Nephron (organoid): Measurements from ENCODE around the gene EARS2.

Experiments used
- H3K27ac Mint-ChIP-seq, 3 experiments: 2 replicates each; pipeline ENCODE4 v1.8.0; 2020; ENCODE audit warnings: mixed read lengths in 3 of 3, mild to moderate bottlenecking in 2 of 3, moderate library complexity in 1 of 3
- H3K27me3 Mint-ChIP-seq: 2 replicates; pipeline ENCODE4 v1.8.0; 2021; ENCODE audit warnings: low read depth, mild to moderate bottlenecking, moderate library complexity, mixed read lengths
- H3K36me3 Mint-ChIP-seq: 2 replicates; pipeline ENCODE4 v1.8.0; 2020; ENCODE audit warnings: low read depth, mixed read lengths
- H3K4me1 Mint-ChIP-seq: 2 replicates; pipeline ENCODE4 v1.8.0; 2020; ENCODE audit warnings: mixed read lengths
- H3K4me3 Mint-ChIP-seq, 3 experiments: 2 replicates each; pipeline ENCODE4 v1.8.0; 2020; ENCODE audit warnings: mild to moderate bottlenecking in 3 of 3, mixed read lengths in 3 of 3, moderate library complexity in 2 of 3
- H3K9me3 Mint-ChIP-seq: 2 replicates; pipeline ENCODE4 v1.8.0; 2020; ENCODE audit warnings: mixed read lengths
- CTCF ChIP-seq, 3 experiments: fragments of 200-600 bp; sonication (generic); IDR thresholded peaks; one replicate each; pipeline ENCODE4 v1.5.0; 2021; ENCODE audit warnings: antibody characterized with exemption in 3 of 3; ENCODE audit not compliant: unreplicated experiment in 3 of 3

EARS2 gene

GRCh38 chr16:23563186-23563585 is 6.0 kb upstream of the EARS2 start:
- Mint-ChIP-seq H3K36me3 (peaks cover 72% of the 10 kb centered on the region), H3K4me3 (peak overlapping the region in 1 of 3 experiments; percentile 11), H3K4me1 (peaks cover 16% of the 10 kb centered on the region), H3K27ac (no peak overlapping the region), H3K27me3 (no peaks in the 10 kb centered on the region), H3K9me3 (no peaks in the 10 kb centered on the region)
- no peak for TF ChIP-seq CTCF (IDR thresholded peaks at IDR 0.05; ENCODE audit: unreplicated experiment in 3 of 3)

GRCh38 chr16:23562505-23562904 is 5.4 kb upstream of the EARS2 start:
- peaks cover 69% of the 10 kb centered on the region for H3K36me3 Mint-ChIP-seq
- H3K27me3 Mint-ChIP-seq, result no peaks in the 10 kb centered on the region
- no peaks in the 10 kb centered on the region for H3K9me3 Mint-ChIP-seq
- peaks cover 16% of the 10 kb centered on the region for H3K4me1 Mint-ChIP-seq
- TF ChIP-seq CTCF (IDR thresholded peaks at IDR 0.05; ENCODE audit: unreplicated experiment in 3 of 3), result no peak
- H3K27ac Mint-ChIP-seq, result no peak overlapping the region
- H3K4me3 Mint-ChIP-seq, result peak overlapping the region in 1 of 3 experiments; percentile 53

DNA sequence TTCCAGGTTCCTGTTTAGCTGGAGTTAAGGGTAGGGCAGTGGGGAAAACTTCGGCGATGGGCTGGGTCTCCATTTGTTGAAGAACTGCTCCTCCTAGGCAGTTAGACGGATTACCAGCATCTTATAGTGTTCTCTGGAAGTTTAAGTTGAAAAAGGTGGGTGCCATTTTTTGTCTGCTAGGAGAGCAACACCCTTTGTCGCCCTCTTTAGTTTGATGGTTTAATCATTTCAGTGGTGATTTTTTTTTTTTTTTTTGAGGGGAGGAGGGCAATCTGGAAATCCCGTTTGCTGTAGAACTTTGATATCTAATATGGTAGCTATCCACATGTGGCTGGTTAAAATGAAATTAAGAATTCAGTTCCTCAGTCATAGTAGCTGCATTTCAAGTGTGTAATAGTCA is 4.4 kb upstream of the EARS2 start:
- H3K27ac Mint-ChIP-seq, result no peak overlapping the region
- peaks cover 59% of the 10 kb centered on the region for H3K36me3 Mint-ChIP-seq
- peak overlapping the region in 1 of 3 experiments; percentile 38 for H3K4me3 Mint-ChIP-seq
- TF ChIP-seq CTCF (IDR thresholded peaks at IDR 0.05; ENCODE audit: unreplicated experiment in 3 of 3), result no peak
- H3K27me3 Mint-ChIP-seq, result no peaks in the 10 kb centered on the region
- H3K9me3 Mint-ChIP-seq, result no peaks in the 10 kb centered on the region
- H3K4me1 Mint-ChIP-seq, result peaks cover 21% of the 10 kb centered on the region

DNA sequence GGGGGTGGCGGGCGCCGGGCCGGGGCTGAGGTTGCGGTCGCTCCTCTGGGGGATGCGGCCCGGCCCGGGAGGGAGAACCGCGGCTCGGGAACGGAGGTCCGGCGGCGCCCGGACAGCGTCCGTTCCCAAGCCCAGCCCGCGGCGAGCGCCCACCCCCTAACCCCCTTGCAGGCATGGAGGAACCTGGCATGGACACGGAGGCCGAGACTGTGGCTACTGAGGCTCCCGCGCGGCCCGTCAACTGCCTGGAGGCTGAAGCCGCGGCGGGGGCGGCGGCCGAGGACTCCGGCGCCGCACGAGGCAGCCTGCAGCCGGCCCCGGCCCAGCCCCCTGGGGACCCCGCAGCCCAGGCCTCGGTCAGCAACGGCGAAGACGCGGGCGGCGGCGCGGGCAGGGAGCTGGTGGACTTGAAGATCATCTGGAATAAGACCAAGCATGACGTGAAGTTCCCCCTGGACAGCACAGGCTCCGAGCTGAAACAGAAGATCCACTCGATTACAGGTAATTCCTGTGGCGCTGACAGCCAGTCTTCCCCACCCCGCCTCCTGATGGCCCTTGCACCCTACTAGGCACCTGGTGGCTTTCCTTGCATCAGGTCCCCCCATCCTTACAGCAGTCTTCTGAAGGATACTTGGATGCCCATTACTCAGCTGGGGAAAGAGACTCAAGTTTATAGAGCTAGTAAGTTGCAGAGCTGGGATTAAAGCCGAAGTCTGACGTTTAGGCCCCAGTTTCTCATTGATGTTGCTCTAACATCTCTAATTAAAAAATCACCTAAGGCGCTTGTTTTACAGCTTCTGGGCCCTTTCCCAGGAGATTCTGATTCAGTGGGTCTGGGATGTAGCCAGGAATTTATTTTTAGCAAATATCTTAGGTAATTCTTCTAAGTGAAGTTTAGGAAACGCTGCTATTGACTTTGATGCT is 891 bp upstream of the EARS2 start:
- peaks cover 34% of the 10 kb centered on the region for H3K36me3 Mint-ChIP-seq
- no peak for TF ChIP-seq CTCF (IDR thresholded peaks at IDR 0.05; ENCODE audit: unreplicated experiment in 3 of 3)
- H3K4me1 Mint-ChIP-seq, result peaks cover 21% of the 10 kb centered on the region
- peak overlapping the region; percentile 91 to 96 (median 93) for H3K27ac Mint-ChIP-seq
- no peaks in the 10 kb centered on the region for H3K27me3 Mint-ChIP-seq
- H3K4me3 Mint-ChIP-seq, result peak overlapping the region; percentile 93 to 97 (median 94)
- H3K9me3 Mint-ChIP-seq, result no peaks in the 10 kb centered on the region

DNA sequence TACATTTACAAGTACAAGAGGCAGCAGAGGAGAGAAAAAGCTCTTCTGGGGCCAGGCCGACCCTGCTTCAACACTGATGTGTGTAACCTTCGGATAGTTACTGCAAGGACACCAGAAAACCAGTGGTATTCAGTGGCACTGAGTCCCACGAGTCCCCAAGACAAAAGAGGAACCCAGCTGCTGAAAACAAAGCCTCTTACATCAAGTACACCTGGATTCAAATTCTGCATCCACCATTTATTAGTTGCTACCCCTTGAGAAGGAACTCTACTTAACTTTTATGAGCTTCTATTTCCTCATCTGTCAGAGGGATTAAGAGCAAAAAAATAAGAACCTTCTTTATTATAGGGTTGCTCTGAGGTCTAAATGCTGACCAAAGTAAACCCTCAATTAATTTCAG is 2.6 kb downstream of the EARS2 start:
- Mint-ChIP-seq H3K27ac (no peak overlapping the region), H3K4me3 (no peak overlapping the region), H3K36me3 (peaks cover 21% of the 10 kb centered on the region), H3K4me1 (peaks cover 12% of the 10 kb centered on the region), H3K9me3 (no peaks in the 10 kb centered on the region), H3K27me3 (no peaks in the 10 kb centered on the region)
- TF ChIP-seq CTCF (IDR thresholded peaks at IDR 0.05; ENCODE audit: unreplicated experiment in 3 of 3), result no peak

DNA sequence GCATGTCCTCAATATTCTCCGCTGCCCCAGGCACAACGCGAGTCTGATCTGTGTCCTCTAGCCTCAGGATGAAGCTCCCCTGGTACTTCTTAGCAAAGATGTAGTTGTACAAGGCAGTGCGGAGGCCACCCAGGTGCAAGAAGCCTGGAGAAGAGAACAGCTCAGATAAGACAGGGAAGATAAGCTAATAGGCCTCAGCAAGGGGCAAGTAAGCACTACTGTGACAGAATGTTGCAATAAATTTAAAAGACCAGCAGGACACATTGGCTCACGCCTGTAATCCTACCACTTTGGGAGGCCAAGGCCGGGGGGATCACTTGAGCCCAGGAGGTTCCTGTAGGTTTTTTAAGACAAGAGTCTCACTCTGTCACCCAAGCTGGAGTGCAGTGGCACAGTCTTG is 5.0 kb downstream of the EARS2 start:
- H3K4me1 Mint-ChIP-seq, result peaks cover 5% of the 10 kb centered on the region
- no peak overlapping the region for H3K4me3 Mint-ChIP-seq
- no peak overlapping the region for H3K27ac Mint-ChIP-seq
- no peak for TF ChIP-seq CTCF (IDR thresholded peaks at IDR 0.05; ENCODE audit: unreplicated experiment in 3 of 3)
- H3K9me3 Mint-ChIP-seq, result no peaks in the 10 kb centered on the region
- H3K27me3 Mint-ChIP-seq, result no peaks in the 10 kb centered on the region
- H3K36me3 Mint-ChIP-seq, result peaks cover 23% of the 10 kb centered on the region
